Mesothelial cell of epicardium (in vitro differentiated cells): ENCODE data around the gene HDDC3. TPM values are rescaled to one million over a fixed set of nuclear protein-coding genes. Genes with fewer than 3 reads are reported as not detected.

Experiments
- DNase-seq, 2 experiments: peaks; one replicate each; pipeline ENCODE4 v3.0.0; 2021; ENCODE audit warnings: low spot score in 2 of 2; ENCODE audit not compliant: unreplicated experiment in 2 of 2
- H3K27ac Mint-ChIP-seq: 2 replicates; pipeline ENCODE4 v1.8.0; 2021; ENCODE audit warnings: mixed read lengths
- H3K27me3 Mint-ChIP-seq: 2 replicates; pipeline ENCODE4 v1.8.0; 2021; ENCODE audit warnings: low read depth, mixed read lengths
- H3K36me3 Mint-ChIP-seq: 2 replicates; pipeline ENCODE4 v1.8.0; 2021; ENCODE audit warnings: mixed read lengths
- H3K4me1 Mint-ChIP-seq: 2 replicates; pipeline ENCODE4 v1.8.0; 2021; ENCODE audit warnings: mixed read lengths
- H3K4me3 Mint-ChIP-seq: 2 replicates; pipeline ENCODE4 v1.8.0; 2021; ENCODE audit warnings: mild to moderate bottlenecking, moderate library complexity, mixed read lengths
- H3K9me3 Mint-ChIP-seq: 2 replicates; pipeline ENCODE4 v1.8.0; 2021; ENCODE audit warnings: mixed read lengths
- total RNA-seq: library from RNA; stranded (reverse); gene quantifications from 3 replicates; pipeline ENCODE4 v1.2.1, GENCODE V29; 2021
- TF ChIP-seq, protein P1 (sequence below): fragments of 200-600 bp; sonication (generic); IDR thresholded peaks from one replicate; pipeline ENCODE4 v1.5.0; 2021; ENCODE audit warnings: antibody characterized with exemption; ENCODE audit not compliant: unreplicated experiment

HDDC3 gene
- total RNA-seq, 1 donor from 2014 or later, result 11.9 TPM

DNA sequence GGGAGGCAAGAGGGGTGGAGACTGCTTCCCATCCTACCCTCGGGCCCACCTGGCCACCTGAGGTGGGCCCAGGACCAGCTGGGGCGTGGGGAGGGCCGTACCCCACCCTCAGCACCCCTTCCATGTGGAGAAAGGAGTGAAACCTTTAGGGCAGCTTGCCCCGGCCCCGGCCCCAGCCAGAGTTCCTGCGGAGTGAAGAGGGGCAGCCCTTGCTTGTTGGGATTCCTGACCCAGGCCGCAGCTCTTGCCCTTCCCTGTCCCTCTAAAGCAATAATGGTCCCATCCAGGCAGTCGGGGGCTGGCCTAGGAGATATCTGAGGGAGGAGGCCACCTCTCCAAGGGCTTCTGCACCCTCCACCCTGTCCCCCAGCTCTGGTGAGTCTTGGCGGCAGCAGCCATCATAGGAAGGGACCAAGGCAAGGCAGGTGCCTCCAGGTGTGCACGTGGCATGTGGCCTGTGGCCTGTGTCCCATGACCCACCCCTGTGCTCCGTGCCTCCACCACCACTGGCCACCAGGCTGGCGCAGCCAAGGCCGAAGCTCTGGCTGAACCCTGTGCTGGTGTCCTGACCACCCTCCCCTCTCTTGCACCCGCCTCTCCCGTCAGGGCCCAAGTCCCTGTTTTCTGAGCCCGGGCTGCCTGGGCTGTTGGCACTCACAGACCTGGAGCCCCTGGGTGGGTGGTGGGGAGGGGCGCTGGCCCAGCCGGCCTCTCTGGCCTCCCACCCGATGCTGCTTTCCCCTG is 50.2 kb downstream of the HDDC3 start:
- TF ChIP-seq, protein P1, sequence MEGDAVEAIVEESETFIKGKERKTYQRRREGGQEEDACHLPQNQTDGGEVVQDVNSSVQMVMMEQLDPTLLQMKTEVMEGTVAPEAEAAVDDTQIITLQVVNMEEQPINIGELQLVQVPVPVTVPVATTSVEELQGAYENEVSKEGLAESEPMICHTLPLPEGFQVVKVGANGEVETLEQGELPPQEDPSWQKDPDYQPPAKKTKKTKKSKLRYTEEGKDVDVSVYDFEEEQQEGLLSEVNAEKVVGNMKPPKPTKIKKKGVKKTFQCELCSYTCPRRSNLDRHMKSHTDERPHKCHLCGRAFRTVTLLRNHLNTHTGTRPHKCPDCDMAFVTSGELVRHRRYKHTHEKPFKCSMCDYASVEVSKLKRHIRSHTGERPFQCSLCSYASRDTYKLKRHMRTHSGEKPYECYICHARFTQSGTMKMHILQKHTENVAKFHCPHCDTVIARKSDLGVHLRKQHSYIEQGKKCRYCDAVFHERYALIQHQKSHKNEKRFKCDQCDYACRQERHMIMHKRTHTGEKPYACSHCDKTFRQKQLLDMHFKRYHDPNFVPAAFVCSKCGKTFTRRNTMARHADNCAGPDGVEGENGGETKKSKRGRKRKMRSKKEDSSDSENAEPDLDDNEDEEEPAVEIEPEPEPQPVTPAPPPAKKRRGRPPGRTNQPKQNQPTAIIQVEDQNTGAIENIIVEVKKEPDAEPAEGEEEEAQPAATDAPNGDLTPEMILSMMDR, result no peak
- no peaks in the 10 kb centered on the region for H3K27me3 Mint-ChIP-seq
- peaks cover 18% of the 10 kb centered on the region for H3K36me3 Mint-ChIP-seq
- H3K4me3 Mint-ChIP-seq, result no peak overlapping the region
- H3K27ac Mint-ChIP-seq, result no peak overlapping the region
- no peaks in the 10 kb centered on the region for H3K9me3 Mint-ChIP-seq
- DNase-seq, result no peak
- peaks cover 25% of the 10 kb centered on the region for H3K4me1 Mint-ChIP-seq

GRCh38 chr15:90881181-90881977 is 51.0 kb downstream of the HDDC3 start:
- H3K9me3 Mint-ChIP-seq, result no peaks in the 10 kb centered on the region

GRCh38 chr15:90880381-90881145 is 51.8 kb downstream of the HDDC3 start:
- Mint-ChIP-seq H3K4me1 (peaks cover 16% of the 10 kb centered on the region), H3K27ac (no peak overlapping the region), H3K4me3 (no peak overlapping the region), H3K27me3 (no peaks in the 10 kb centered on the region), H3K36me3 (peaks cover 27% of the 10 kb centered on the region), H3K9me3 (no peaks in the 10 kb centered on the region)
- TF ChIP-seq, protein P1, result no peak
- DNase-seq, result no peak

More at GRCh38 chr15:90881181-90881977, 51.0 kb downstream of the HDDC3 start:
- no peak for DNase-seq
- Mint-ChIP-seq H3K27ac (no peak overlapping the region), H3K36me3 (peaks cover 26% of the 10 kb centered on the region), H3K4me1 (peaks cover 25% of the 10 kb centered on the region), H3K27me3 (no peaks in the 10 kb centered on the region), H3K4me3 (no peak overlapping the region)
- TF ChIP-seq, protein P1, result no peak

Other genes with a start within 250 kb of the HDDC3 start
- 11.2 to 13.4 TPM (median 12.9 TPM) in 3 replicates for gene BLM, start 215.2 kb downstream of the HDDC3 start, total RNA-seq
- 97.7 to 98.8 TPM (median 98.8 TPM) in 3 replicates for gene FURIN, start 64.0 kb downstream of the HDDC3 start, total RNA-seq
- gene FES, start 48.0 kb downstream of the HDDC3 start, total RNA-seq, result 26.5 to 32.6 TPM (median 29.4 TPM) in 3 replicates
- 89.0 to 104 TPM (median 101 TPM) in 3 replicates for gene MAN2A2, start 29.2 kb downstream of the HDDC3 start, total RNA-seq
- gene UNC45A, start 2.7 kb upstream of the HDDC3 start, total RNA-seq, result 75.8 to 79.7 TPM (median 79.3 TPM) in 3 replicates
- 18.6 to 21.5 TPM (median 20.2 TPM) in 3 replicates for gene RCCD1, start 22.3 kb upstream of the HDDC3 start, total RNA-seq
- gene PRC1, start 62.0 kb upstream of the HDDC3 start, total RNA-seq, result 51.7 to 59.1 TPM (median 56.9 TPM) in 3 replicates
- 21.7 to 26.2 TPM (median 25.2 TPM) in 3 replicates for gene VPS33B, start 90.0 kb upstream of the HDDC3 start, total RNA-seq
- gene SV2B, start 167.7 kb upstream of the HDDC3 start, total RNA-seq, result 0.14 to 0.29 TPM (median 0.18 TPM) in 3 replicates